ENCODE data around the gene CTTN.

- TF ChIP-seq CTCF (IDR thresholded peaks at IDR 0.05) (no peak), TCF7L2 (IDR thresholded peaks at IDR 0.05; ENCODE audit: low read depth, low read length) (no peak), POLR2AphosphoS5 (IDR thresholded peaks at IDR 0.05; ENCODE audit: low read depth, low read length) (no peak), REST (IDR thresholded peaks at IDR 0.05; ENCODE audit: insufficient read depth in 1 of 2, low read depth in 2 of 2, low read length in 1 of 2) (no peak), SIN3A (IDR thresholded peaks at IDR 0.05; ENCODE audit: borderline replicate concordance, insufficient read depth, low read depth, low read length) (no peak)
Observed at GRCh38 chr11:70436501-70436860, 38.2 kb downstream of the CTTN start.

Measured in Panc1 (cell line).